ENCODE data around the gene SOX3.

The SOX3 gene

DNA sequence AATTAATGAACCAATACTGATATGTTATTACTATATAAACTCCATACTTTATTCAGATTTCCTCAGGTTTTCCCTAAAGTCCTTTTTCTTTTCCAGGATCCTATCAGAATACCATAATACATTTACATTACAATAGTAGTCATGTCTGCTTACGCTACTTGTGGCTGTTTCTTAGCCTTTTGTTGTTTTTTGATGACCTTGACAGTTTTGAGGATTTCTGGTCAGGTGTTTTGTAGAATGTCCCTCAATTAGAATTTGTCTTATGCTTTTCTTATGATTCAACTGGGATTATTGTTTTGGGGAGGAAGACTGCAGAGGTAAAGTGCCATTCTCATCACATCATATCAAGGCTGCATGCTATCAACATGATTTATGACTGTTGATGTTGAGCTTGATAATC, 9.1 kb downstream of the SOX3 start:
- no peak for DNase-seq (ENCODE audit: low spot score)

DNA sequence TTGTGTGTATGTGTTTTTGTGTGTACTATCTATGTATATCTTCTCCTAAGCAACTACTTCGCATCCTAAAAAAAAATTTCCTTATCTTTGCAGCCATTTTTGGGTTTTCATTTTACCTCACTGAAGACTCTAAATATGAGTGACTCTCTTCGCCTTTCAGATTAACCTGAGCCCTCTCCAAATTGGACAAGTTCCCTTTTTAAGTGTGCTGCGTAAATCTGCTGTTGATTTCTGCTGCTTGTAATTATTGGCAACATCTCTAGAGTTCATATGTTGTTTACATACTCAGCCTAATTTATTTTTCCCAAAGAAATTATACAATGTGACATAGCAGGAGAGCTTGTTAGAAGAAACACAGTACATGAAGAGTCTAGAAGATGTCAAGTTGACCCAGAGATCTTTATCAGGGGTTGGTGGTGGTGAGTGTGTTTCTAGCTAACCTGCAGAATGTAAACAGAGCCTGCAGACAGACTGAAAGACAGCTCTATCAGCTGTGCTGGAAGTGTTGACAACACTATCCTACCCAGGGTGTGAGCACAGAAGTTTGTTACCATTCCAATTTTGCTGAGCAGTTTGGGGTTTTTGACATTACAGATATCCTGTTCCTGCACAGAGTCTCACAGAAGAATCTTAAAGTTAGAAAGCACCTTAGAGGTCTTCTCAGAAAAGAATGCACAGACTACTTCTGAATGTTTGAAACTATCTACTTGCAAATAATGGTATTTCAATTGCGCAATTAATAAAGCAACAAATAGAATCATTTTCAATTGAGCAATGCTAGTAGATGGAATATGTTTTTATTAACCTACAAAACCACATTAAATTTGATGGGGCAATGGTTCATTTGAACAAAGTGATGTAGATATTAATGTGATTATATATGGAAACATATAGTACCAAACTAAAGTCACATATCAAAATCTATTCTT, 12.5 kb downstream of the SOX3 start:
- DNase-seq (ENCODE audit: low spot score), result no peak

DNA sequence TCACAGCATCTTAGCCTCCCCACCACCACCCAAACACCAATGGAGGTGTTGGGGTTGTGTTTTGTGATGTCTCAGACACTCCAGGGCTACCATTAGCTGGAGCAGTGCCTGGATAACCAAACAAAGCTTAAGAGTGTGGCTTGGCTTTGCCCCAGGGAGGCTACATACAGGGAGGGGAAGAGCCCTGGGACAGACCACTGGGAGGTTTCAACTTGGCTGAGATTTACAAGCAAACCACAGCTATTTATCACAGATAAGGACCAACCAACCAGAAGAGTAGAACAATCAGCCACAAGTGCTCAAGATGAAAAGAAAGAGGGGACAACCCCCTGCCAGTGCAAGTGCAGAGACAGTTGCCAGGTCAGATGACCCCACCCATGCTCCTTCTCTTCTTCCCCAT, 24.1 kb downstream of the SOX3 start:
- no peak for DNase-seq (ENCODE audit: low spot score)

GRCh38 chrX:140477987-140478386, 26.9 kb downstream of the SOX3 start:
- DNase-seq (ENCODE audit: low spot score), result no peak

- no peak for DNase-seq (ENCODE audit: low spot score)
Measured at GRCh38 chrX:140475025-140475424, 29.8 kb downstream of the SOX3 start.

DNA sequence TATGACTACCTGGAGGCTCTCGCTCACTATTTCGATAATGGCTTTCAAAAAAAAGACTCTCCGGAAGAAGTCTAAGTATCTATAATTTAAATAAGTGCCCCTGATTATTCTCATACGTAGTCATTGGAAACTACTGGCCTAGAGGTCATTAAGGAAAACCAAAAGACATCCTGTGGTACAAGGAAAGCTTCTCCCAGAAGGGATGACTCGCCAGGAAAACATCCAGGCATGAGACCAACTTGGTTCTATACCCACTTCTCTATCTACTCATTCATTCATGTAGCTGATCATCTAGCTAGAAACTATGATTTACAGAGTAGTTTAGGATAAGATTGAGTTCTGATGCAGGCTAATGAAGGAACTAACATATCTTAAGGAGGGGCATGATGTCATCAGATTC, 37.7 kb downstream of the SOX3 start:
- DNase-seq (ENCODE audit: low spot score), result no peak

Measured in COLO829 (cell line).